Placental pericyte (primary cell): Measurements from ENCODE around the gene GSTM4. TPM values are rescaled to one million over a fixed set of nuclear protein-coding genes. Genes with fewer than 3 reads are reported as not detected.

Source experiments
- total RNA-seq: library from RNA; depleted of rRNA; stranded (reverse); fragments of >200 nt; gene quantifications from 2 replicates; pipeline ENCODE4 v1.2.3, GENCODE V29; 2012

The GSTM4 gene
- 13.6 and 14.4 TPM in 2 replicates for total RNA-seq

GRCh38 chr1:109655615-109656519, at the start of gene GSTM4:
TSS of gene GSTM4 (plus strand) at chr1:109656099. CDS start at chr1:109656390, 291 bp downstream.

GRCh38 chr1:109619576-109620400, 36.1 kb upstream of the GSTM4 start, which contains the start of the genes AMPD2 and GNAT2:
TSS of gene AMPD2 (plus strand) at chr1:109619837. CDS start at chr1:109621176, 1,339 bp downstream.
TSS of gene GNAT2 (minus strand) at chr1:109619616. CDS start at chr1:109612870, 6,746 bp downstream.

GRCh38 chr1:109667452-109668122, 11.7 kb downstream of the GSTM4 start, which contains the start of gene GSTM2:
TSS of gene GSTM2 (plus strand) at chr1:109668057. CDS start at chr1:109668116, 59 bp downstream.

GRCh38 chr1:109687641-109688499, 32.0 kb downstream of the GSTM4 start, which contains the start of gene GSTM1:
TSS of gene GSTM1 (plus strand) at chr1:109687817. CDS start at chr1:109687874, 57 bp downstream.

Other genes starting within 250 kb of the GSTM4 start
- 57.4 and 70.7 TPM in 2 replicates for gene PSMA5, start 229.7 kb upstream of the GSTM4 start, total RNA-seq
- gene SYPL2, start 189.6 kb upstream of the GSTM4 start, total RNA-seq: 0.44 and 1.6 TPM in 2 replicates
- 2.0 and 4.0 TPM in 2 replicates for gene ATXN7L2, start 172.2 kb upstream of the GSTM4 start, total RNA-seq
- gene CYB561D1, start 162.0 kb upstream of the GSTM4 start, total RNA-seq: 4.8 and 6.7 TPM in 2 replicates
- 0.43 and 1.1 TPM in 2 replicates for gene AMIGO1, start 146.4 kb upstream of the GSTM4 start, total RNA-seq
- 0.57 TPM in 1 of 2 replicates, not detected in the other for gene GPR61, start 116.2 kb upstream of the GSTM4 start, total RNA-seq
- 11.6 and 19.9 TPM in 2 replicates for gene GNAI3, start 107.5 kb upstream of the GSTM4 start, total RNA-seq
- gene GNAT2, start 36.5 kb upstream of the GSTM4 start, total RNA-seq: 0.44 TPM in 1 of 2 replicates, not detected in the other
- gene AMPD2, start 36.3 kb upstream of the GSTM4 start, total RNA-seq: 92.6 and 124 TPM in 2 replicates
- 7.6 and 16.0 TPM in 2 replicates for gene GSTM2, start 12.0 kb downstream of the GSTM4 start, total RNA-seq
- gene GSTM1, start 31.7 kb downstream of the GSTM4 start, total RNA-seq: not detected in 2 replicates
- gene GSTM5, start 56.2 kb downstream of the GSTM4 start, total RNA-seq: 0.22 and 0.43 TPM in 2 replicates
- 21.8 and 126 TPM in 2 replicates for gene GSTM3, start 84.9 kb downstream of the GSTM4 start, total RNA-seq
- gene EPS8L3, start 107.8 kb downstream of the GSTM4 start, total RNA-seq: not detected in 2 replicates